GM13976 (cell line): ENCODE results near the gene RALY.

Experiments used
- DNase-seq: peaks from one replicate; pipeline ENCODE4 v3.0.0; 2012; ENCODE audit warnings: low spot score
- CTCF ChIP-seq: IDR thresholded peaks from 2 replicates; pipeline ENCODE4 v1.5.1; 2012; ENCODE audit warnings: borderline replicate concordance, mild to moderate bottlenecking; ENCODE audit not compliant: insufficient read depth; ENCODE audit errors: extremely low read depth, missing control alignments, control extremely low read depth
- in situ Hi-C: fragments of 300-500 bp; cut with MboI; formaldehyde crosslinking; loops from one replicate; pipeline ENCODE4 v1.12.0; 2022; ENCODE audit warnings: low sequenced_read_pairs, mixed read lengths, inconsistent platforms; ENCODE audit not compliant: unreplicated experiment

The RALY gene

GRCh38 chr20:33991502-33991901 is 2.2 kb upstream of the RALY start:
- DNase-seq: no peak
- TF ChIP-seq CTCF: no peak
- in situ Hi-C loops: no loop called here

DNA sequence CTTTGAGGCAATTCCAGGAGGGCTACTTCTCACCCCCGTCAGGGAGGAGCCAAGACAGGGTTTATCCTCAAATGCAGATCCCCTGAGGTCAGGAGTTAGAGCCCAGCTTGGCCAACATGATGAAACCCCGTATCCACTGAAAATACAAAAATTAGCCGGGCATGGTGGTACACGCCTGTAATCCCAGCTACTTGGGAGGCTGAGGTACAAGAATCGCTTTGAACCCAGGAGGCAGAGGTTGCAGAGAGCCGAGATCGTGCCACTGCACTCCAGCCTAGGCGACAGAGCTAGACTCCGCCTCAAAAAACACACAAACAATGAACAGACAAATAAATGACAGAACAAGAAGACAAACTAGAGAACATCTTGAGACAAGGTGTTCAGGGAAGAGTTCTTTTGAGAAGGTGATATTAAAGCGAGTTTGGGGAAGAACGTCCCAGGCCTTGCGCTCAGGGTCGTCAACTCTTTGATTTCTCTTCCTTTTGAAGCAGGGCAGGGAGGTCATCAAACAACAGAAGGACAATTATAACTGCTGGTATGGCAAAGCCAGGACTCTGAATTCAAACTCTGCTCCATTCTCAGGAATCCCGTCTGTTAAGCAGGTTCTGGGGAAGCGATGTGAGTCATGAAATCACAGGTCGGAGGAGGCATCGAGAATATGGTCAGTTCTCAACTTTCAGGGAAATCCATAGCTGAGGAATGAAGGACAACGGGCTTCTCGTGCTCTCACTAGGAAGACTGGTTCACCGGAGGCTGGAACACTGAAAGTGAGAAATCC is 1.4 kb upstream of the RALY start:
- DNase-seq: no peak
- in situ Hi-C loops: no loop called here
- TF ChIP-seq CTCF: no peak

DNA sequence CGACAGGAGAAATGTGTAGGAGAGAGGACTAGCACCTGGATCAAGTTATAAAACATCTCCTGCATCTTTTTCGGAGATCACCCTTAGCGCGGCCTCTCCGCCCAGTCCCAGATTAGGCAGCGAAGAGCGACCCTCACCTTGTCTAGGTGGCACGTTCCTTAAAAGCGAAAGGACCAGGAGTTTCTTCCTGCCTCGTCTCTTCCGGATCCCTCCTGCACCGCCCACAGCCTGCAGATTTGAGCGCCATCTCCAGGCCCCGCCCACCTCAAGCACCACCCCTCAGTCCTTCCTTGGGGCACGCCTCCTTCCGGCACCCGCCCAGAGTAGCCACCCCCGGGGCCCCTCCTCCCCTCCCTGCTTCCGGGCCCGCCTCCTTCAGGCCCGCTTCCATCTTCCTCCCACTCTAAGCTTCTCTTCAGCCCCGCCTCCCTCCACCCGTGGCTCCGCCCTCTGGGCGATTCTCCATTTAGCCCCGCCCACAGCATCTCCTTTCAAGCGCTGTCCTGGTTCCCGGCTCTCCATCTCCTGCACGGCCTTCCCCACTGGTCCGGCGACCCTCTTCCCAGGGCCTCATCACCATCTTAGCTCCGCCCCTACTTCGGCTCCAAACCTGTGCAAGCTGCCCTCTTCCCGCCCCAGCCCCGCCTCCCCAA is 662 bp upstream of the RALY start:
- TF ChIP-seq CTCF: no peak
- in situ Hi-C loops: no loop called here

GRCh38 chr20:33994222-33994913 is 657 bp downstream of the RALY start:
- in situ Hi-C loops: no loop called here
- DNase-seq: peak; percentile 86
- TF ChIP-seq CTCF: no peak

More for the DNA sequence above, 662 bp upstream of the RALY start:
- peak; percentile 99 for DNase-seq

DNA sequence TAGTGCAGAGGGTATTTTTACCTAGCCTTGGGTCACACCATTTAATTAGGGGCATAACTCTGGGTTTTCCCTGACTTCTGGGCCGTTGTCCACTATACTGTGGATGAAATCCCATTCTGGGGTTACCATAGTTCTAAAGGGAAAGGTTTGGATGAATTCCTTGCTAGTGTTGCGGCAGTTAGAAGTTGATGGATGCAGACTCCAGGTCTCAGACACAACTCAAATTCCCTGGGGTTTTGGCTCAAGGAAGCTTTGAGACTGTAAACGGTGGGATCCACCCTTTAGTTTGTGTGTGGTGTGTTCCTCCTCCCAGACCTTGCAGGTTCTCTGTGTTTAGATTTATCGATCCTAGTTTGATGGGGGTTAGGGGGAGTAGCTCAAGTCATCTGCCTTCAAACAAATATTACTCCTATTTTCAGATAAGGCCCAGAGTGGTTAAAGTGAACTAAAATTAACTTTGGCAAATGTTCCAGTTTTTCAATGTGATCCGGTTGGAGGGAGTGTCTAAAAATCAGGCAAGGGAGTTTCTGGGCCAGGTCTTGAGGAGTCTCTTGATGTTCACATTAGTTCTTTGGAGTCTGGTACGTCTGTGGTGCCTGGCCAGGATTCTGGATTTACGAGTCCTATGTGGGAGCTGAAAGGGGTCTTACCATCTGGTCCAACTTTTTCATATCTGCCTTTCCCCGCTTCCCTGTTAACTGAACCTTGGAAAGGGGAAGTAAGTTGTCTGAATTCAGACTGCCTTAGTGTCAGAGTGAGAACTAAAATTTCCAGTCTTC is 1.5 kb downstream of the RALY start:
- in situ Hi-C loops: no loop called here
- no peak for DNase-seq
- no peak for TF ChIP-seq CTCF
